Testis (tissue), 2 donors: ENCODE data around the gene FBXL17.

ENCODE experiments used
- POLR2A ChIP-seq: fragments of 450-650 bp; IDR thresholded peaks from one replicate; pipeline ENCODE4 v1.6.1; 2017; ENCODE audit warnings: antibody characterized with exemption, mild to moderate bottlenecking, moderate library complexity
- TF ChIP-seq, protein P1 (sequence below), 3 experiments: fragments of 450-650 bp in 2 of 3; fragments of 200-600 bp in 1 of 3; sonication (generic) in 1 of 3; IDR thresholded peaks; one replicate each; pipeline ENCODE4 v1.5.1; 2016 to 2019; ENCODE audit warnings: antibody characterized with exemption in 3 of 3, mild to moderate bottlenecking in 2 of 3, moderate library complexity in 1 of 3

DNA sequence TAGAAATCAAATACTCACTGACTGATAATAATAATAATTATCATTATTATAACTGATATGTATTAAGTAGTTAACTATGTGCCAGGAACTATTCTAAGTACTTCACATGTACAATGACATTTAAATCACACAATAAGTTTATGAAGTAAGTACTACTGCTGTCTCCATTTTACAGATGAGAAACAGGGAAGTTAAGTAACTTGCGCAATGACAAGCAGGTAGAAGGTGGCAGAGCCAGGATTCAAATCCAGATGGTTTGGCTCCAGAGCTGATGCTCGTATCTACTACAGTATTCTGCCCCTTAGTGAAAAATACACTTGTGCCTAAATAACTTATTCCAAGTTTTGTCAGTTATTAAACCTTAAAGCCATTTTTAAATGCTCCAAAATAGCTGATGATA lies 217.3 kb downstream of the FBXL17 start:
- TF ChIP-seq, protein P1, sequence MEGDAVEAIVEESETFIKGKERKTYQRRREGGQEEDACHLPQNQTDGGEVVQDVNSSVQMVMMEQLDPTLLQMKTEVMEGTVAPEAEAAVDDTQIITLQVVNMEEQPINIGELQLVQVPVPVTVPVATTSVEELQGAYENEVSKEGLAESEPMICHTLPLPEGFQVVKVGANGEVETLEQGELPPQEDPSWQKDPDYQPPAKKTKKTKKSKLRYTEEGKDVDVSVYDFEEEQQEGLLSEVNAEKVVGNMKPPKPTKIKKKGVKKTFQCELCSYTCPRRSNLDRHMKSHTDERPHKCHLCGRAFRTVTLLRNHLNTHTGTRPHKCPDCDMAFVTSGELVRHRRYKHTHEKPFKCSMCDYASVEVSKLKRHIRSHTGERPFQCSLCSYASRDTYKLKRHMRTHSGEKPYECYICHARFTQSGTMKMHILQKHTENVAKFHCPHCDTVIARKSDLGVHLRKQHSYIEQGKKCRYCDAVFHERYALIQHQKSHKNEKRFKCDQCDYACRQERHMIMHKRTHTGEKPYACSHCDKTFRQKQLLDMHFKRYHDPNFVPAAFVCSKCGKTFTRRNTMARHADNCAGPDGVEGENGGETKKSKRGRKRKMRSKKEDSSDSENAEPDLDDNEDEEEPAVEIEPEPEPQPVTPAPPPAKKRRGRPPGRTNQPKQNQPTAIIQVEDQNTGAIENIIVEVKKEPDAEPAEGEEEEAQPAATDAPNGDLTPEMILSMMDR (IDR thresholded peaks at IDR 0.05): no peak
- TF ChIP-seq POLR2A: no peak
